Activated T-cell treated with anti-CD3 and anti-CD28 coated beads for 24 hours (primary cell): ENCODE results near the gene MAST1.
"Not testable (repeated sequence)": the region's sequence is repeated elsewhere in the genome, so short reads cannot be mapped to it uniquely, and the experiment has no call there.

Source experiments
- DNase-seq: peaks from one replicate; pipeline ENCODE4 v3.0.0-alpha.2; 2020; ENCODE audit warnings: low read depth

Gene MAST1

GRCh38 chr19:12800923-12801465 is 37.3 kb upstream of the MAST1 start:
- no peak for DNase-seq

- peak; percentile 65 for DNase-seq
Observed at GRCh38 chr19:12801466-12802266, 36.6 kb upstream of the MAST1 start, which contains the start of the genes PRDX2 and THSD8. Gene PRDX2 (minus strand): TSS chr19:12801800. CDS start chr19:12801261, 539 bp downstream. Gene THSD8 (plus strand): TSS chr19:12802069. CDS start chr19:12802072, 3 bp downstream.

DNA sequence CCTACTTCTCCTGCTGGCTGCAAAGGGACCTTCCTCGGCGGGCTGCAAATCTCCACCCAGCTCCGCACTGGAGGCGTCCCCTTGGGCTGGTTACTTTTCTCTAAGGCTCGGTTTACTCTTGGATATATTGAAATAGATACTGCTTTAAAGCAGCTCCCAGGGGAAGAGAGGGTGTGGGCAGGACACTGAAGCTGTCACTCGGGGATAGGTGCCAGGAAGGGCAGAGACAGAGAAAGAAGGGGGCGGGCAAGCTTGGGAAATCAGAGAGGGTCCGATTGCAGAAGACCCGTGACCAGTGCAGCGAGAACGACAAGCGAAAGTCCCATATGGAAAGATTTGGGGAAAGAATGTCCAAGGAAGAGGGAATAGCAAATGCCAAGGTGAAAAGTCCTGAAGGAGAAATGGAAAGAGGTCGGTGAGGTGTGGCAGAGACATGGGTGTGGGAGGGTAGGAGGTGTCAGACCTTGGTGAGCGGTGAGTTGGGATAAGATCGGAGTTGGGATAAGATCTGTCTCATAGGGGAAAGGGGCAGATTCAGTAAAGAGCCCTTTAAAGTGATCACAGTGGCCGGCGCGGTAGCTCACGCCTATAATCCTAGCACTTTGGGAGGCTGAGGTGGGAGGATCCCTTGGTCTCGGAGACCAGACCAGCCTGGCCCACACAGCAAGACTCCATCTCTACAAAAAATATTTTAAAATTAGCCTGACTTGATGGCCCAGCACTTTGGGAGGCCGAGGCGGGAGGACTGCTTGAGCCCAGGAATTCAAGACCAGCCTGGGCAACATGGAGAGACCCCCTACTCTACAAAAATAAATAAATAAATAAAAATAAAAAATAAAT is 35.8 kb upstream of the MAST1 start:
- no peak for DNase-seq

- no peak for DNase-seq
Observed at GRCh38 chr19:12804051-12804450, 34.3 kb upstream of the MAST1 start.

DNA sequence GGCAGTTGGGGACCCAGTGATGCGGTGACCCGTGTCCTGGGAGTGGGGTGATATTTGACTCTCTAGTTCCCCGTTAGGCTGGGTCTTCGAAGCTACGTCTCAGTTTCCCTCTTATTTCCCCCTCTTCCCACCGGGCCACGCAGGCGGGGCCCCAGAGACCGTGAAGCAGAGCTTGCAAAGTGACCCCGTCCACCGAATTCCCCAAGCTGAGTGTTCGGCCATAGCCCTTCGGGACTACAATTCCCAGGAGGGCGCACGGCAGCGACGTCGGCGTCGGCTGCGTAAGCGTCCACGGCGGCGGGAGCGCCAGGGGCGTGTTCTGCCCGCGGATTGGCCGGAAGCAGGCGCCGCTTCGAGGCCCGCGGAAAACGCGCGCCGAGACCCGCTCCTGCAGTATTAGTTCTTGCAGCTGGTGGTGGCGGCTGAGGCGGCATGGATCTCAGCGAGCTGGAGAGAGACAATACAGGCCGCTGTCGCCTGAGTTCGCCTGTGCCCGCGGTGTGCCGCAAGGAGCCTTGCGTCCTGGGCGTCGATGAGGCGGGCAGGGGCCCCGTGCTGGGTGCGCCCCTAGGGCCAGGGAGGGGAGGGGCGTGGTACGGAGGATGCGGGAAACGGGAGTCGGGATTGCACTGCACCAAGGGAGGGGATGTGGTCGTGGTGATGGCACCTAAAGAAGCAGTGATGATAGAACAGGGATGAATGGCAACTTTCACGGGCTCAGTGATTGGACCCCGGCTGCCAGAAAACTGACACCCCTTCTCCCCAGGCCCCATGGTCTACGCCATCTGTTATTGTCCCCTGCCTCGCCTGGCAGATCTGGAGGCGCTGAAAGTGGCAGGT is 31.9 kb upstream of the MAST1 start, which contains the start of gene RNASEH2A:
Gene RNASEH2A, plus strand, starts transcription at position 343 of the 840 bp plus-strand sequence. Its CDS starts 90 bp downstream, at position 433.
- DNase-seq, result peak; percentile 87

- DNase-seq, result no peak
Observed at GRCh38 chr19:12815088-12815487, 23.2 kb upstream of the MAST1 start.

GRCh38 chr19:12817188-12817587 is 21.1 kb upstream of the MAST1 start:
- DNase-seq, result not testable (repeated sequence)

DNA sequence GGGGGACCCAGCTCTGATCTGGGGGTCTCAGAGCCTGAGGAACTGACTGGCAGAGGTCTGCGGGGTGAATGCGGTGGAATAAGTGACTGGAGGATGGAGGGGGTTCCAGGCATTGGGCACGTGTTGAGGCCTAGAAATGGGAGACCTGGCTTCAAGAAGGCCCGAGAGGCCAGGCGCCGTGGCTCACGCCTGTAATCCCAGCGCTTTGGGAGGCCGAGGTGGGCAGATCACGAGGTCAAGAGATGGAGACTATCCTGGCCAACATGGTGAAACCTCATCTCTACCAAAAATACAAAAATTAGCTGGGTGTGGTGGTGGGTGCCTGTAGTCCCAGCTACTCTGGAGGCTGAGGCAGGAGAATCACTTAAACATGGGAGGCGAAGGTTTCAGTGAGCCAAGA is 20.5 kb upstream of the MAST1 start:
- DNase-seq, result not testable (repeated sequence)

DNA sequence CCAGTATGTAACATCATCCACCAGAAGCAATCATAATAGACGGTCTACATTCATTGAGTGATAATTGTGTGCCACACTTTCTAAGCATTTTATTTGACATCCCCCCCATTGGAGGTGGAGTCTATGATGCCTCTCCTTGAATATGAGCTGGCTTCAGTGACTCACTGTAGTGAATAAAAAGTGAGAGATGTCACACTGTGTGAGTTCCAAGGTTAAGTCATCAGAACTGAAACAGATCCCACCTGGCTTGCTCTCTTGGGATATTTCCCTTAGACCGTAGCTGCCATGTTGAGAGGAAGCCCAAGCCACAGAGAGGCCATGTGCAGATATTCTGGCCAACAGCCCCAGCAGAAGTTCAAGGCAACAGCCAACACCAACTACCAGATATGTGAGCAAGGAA is 16.6 kb upstream of the MAST1 start:
- no peak for DNase-seq

- DNase-seq, result no peak
Observed at GRCh38 chr19:12825254-12826131, 12.8 kb upstream of the MAST1 start.

DNA sequence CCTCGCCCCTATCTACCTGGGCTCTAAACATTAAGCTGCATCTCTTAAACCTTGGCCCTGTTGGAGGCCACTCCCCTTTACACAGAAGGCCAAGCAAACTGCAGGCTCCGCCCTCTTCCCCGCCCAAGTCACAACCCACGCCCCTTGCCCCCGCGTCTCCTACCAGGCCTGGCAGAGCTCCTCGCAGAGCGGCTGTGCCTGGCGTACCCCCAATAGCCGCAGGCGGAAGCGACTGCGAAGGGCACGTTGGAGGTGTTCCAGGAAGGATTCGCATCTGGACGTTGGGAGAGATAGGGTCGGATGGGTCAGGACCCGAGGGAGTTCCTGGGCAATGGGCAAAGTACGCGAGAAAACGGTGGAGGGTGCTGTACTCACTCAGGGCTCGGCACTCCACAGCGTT is 9.8 kb upstream of the MAST1 start:
- no peak for DNase-seq

GRCh38 chr19:12833418-12833737 is 4.9 kb upstream of the MAST1 start:
- DNase-seq, result no peak

DNA sequence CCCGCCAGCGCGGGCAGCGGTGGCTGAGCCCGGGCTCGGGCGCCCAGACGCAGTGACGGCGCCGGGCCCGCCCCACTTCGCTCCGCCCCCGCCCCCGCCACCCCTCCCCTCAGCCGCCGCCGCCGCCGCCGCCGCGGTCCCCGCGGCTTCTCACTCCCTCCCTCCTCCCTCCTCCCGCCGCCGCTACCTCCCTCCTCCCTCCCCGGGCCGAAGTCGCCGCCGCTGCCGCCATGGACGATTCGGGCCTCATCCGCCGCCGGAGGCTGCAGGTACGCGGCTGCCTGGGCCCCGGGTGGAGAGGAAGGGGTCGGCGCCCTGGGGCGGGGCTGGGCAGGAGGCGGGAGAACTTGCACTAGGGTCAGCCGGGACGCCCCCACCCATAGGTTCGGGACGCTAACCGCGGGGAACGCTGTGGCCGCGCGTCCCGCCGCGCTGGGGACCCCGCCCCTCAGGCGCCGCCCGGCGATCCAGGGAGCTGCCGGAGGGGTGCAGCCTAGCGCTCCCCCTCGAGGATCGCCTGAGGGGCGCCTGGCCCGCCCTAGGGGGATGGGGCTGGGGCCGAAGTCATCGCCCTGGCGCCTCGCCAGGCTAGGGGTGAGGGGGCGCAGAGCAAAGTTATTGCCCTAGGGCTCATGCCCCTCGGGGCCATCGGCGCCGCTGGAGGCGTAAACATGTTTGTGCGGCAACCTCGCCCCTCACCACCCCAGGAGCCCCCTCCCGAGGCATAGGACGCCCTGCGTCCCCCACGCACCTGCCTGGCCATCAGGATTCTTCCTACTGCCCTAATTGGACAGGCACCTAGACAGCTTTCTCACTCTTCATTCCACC is 4.4 kb upstream of the MAST1 start:
- DNase-seq, result no peak

DNA sequence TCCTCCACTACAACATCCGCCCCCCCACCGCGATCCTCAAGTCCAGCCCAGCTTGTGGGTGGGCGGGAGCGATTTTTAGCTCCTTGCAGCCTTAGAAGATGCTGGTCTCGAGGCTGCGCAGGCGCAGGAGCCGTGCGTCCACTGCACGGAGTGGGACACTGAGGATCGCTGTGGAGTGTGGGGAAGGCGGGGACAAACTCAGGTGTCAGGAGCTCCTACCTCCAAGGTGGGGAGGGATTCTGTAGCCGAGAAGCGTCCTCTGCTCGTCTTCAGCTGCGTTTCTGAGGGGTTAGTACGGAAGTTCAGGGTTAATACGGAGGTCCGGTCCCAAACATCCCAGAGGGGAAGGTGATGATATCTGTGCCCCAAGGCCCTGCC is 3.8 kb upstream of the MAST1 start, which contains the start of gene RTBDN:
Gene RTBDN, minus strand, starts transcription at position 14 of the 378 bp plus-strand sequence. CDS start 4,600 bp downstream, outside the sequence.
- DNase-seq, result no peak

GRCh38 chr19:12834976-12835757 is 3.1 kb upstream of the MAST1 start:
- DNase-seq, result no peak

DNA sequence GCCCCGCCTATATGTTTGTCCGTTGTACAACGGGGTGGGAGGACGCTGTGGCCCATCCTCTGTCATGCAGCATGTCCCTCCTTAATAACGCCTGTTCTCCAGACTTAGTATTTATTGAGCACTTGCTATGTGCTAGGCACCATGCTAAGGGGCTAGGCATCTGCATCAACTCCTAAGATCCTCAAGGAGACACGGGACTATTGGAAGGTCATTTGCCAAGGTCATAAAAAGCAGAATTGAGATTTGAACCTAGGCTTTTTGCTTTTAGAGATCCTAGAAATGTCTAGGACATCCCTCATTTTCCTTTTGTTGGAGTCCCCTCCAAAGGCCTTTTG is 1.8 kb upstream of the MAST1 start:
- DNase-seq, result no peak

GRCh38 chr19:12837225-12837624 is 1.1 kb upstream of the MAST1 start:
- no peak for DNase-seq

GRCh38 chr19:12838886-12839756 is 806 bp downstream of the MAST1 start:
- DNase-seq, result no peak
